Ishikawa (cell line): Measurements from ENCODE around the gene VN1R5.

ENCODE experiments used
- CEBPB ChIP-seq: IDR thresholded peaks from 2 replicates; pipeline ENCODE4 v1.6.1; 2012
- CREB1 ChIP-seq: IDR thresholded peaks from 2 replicates; pipeline ENCODE4 v1.6.1; 2012; ENCODE audit warnings: low read depth
- EGR1 ChIP-seq: IDR thresholded peaks from 2 replicates; pipeline ENCODE4 v1.6.1; 2012
- EP300 ChIP-seq: IDR thresholded peaks from 2 replicates; pipeline ENCODE4 v1.6.1; 2012; ENCODE audit warnings: borderline replicate concordance
- FOXM1 ChIP-seq: IDR thresholded peaks from 2 replicates; pipeline ENCODE4 v1.6.1; 2012; ENCODE audit warnings: low read depth, borderline replicate concordance
- MAX ChIP-seq: IDR thresholded peaks from 2 replicates; pipeline ENCODE4 v1.6.1; 2012
- NFIC ChIP-seq: IDR thresholded peaks from 2 replicates; pipeline ENCODE4 v1.6.1; 2012
- RAD21 ChIP-seq: IDR thresholded peaks from 2 replicates; pipeline ENCODE4 v1.6.1; 2012; ENCODE audit warnings: low read depth
- REST ChIP-seq: IDR thresholded peaks from 2 replicates; pipeline ENCODE4 v1.6.1; 2012; ENCODE audit warnings: low read depth, mild to moderate bottlenecking
- TAF1 ChIP-seq: IDR thresholded peaks from 2 replicates; pipeline ENCODE4 v1.6.1; 2012; ENCODE audit warnings: low read depth, mild to moderate bottlenecking
- TCF12 ChIP-seq: IDR thresholded peaks from 2 replicates; pipeline ENCODE4 v1.6.1; 2012; ENCODE audit warnings: low read depth
- TEAD4 ChIP-seq: IDR thresholded peaks from 2 replicates; pipeline ENCODE4 v1.6.1; 2012
- USF1 ChIP-seq: IDR thresholded peaks from 2 replicates; pipeline ENCODE4 v1.6.1; 2012
- YY1 ChIP-seq: IDR thresholded peaks from 2 replicates; pipeline ENCODE4 v1.6.1; 2012; ENCODE audit warnings: low read depth
- ZBTB7A ChIP-seq: IDR thresholded peaks from 2 replicates; pipeline ENCODE4 v1.6.1; 2012; ENCODE audit warnings: low read depth

VN1R5 gene

GRCh38 chr1:247303216-247303615, 47.3 kb downstream of the VN1R5 start:
- TF ChIP-seq TCF12 (no peak), NFIC (no peak), RAD21 (no peak), ZBTB7A (no peak), CREB1 (no peak), USF1 (no peak), MAX (no peak), TAF1 (no peak), EP300 (no peak), REST (no peak), TEAD4 (no peak), CEBPB (no peak), FOXM1 (no peak), YY1 (no peak), EGR1 (no peak)

DNA sequence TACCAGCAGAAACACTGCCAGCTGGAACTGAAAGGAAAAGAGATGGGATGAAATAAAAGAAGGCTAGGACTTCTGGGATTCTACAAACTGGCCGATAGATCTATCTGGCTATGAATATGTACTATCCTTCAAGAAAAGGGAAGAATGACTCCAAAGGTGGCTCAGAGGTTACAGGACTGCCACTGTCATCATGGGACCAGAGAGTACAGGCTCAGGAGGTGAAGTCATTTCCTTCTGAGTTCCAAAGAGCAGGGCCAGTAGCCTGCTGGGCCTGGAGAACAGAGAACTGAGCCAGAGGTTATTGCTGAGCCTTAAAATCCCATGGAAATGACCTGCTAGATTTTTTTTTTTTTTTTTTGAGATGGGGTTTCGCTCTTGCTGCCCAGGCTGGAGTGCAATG, 48.2 kb downstream of the VN1R5 start:
- no peak for TF ChIP-seq MAX
- no peak for TF ChIP-seq FOXM1
- no peak for TF ChIP-seq TAF1
- no peak for TF ChIP-seq CREB1
- no peak for TF ChIP-seq REST
- no peak for TF ChIP-seq NFIC
- no peak for TF ChIP-seq RAD21
- TF ChIP-seq YY1: no peak
- TF ChIP-seq TEAD4: no peak
- no peak for TF ChIP-seq EP300
- no peak for TF ChIP-seq TCF12
- no peak for TF ChIP-seq ZBTB7A
- no peak for TF ChIP-seq CEBPB
- TF ChIP-seq EGR1: no peak
- no peak for TF ChIP-seq USF1
